ENCODE data around the gene NUDCD3.

GRCh38 chr7:44368885-44369284 lies 121.6 kb downstream of the NUDCD3 start:
- TF ChIP-seq CTCF (IDR thresholded peaks at IDR 0.05; ENCODE audit: low read depth, low read length, poor library complexity, severe bottlenecking) = no peak
- no peak for TF ChIP-seq EZH2phosphoT487 (IDR thresholded peaks at IDR 0.05; ENCODE audit: borderline replicate concordance, low read length)
